ENCODE results near the gene HEYL.
A peak's percentile ranks its signal among the peaks of the same experiment; 100 is the strongest.

The HEYL gene

GRCh38 chr1:39679821-39680220 lies 40.4 kb upstream of the HEYL start:
- Histone ChIP-seq H3K4me2 (no peak overlapping the region), H3K27me3 (no peaks in the 10 kb centered on the region), H3K36me3 (no peaks in the 10 kb centered on the region)

GRCh38 chr1:39678889-39679288 lies 39.4 kb upstream of the HEYL start:
- no peaks in the 10 kb centered on the region for H4K20me1 ChIP-seq
- no peak overlapping the region for H3K4me3 ChIP-seq
- H3K4me1 ChIP-seq, result peaks cover 7% of the 10 kb centered on the region
- no peaks in the 10 kb centered on the region for H3K27me3 ChIP-seq
- no peak overlapping the region for H3K9ac ChIP-seq
- no peak for TF ChIP-seq Cebpa-rat (IDR thresholded peaks at IDR 0.05)
- no peaks in the 10 kb centered on the region for H3K9me3 ChIP-seq
- H3K27ac ChIP-seq, result no peak overlapping the region
- no peaks in the 10 kb centered on the region for H3K36me3 ChIP-seq
- H3K4me2 ChIP-seq, result no peak overlapping the region

More at GRCh38 chr1:39679821-39680220, 40.4 kb upstream of the HEYL start:
- Histone ChIP-seq H3K9me3 (no peaks in the 10 kb centered on the region), H4K20me1 (no peaks in the 10 kb centered on the region), H3K9ac (no peak overlapping the region), H3K27ac (no peak overlapping the region), H3K4me3 (no peak overlapping the region), H3K4me1 (no peaks in the 10 kb centered on the region)
- no peak for TF ChIP-seq Cebpa-rat (IDR thresholded peaks at IDR 0.05)

- no peak overlapping the region for H3K9ac ChIP-seq
- no peaks in the 10 kb centered on the region for H3K9me3 ChIP-seq
- H3K36me3 ChIP-seq, result no peaks in the 10 kb centered on the region
- no peak for TF ChIP-seq Cebpa-rat (IDR thresholded peaks at IDR 0.05)
- H4K20me1 ChIP-seq, result no peaks in the 10 kb centered on the region
- H3K4me3 ChIP-seq, result no peak overlapping the region
- H3K4me1 ChIP-seq, result peaks cover 11% of the 10 kb centered on the region
- H3K4me2 ChIP-seq, result no peak overlapping the region
- H3K27me3 ChIP-seq, result no peaks in the 10 kb centered on the region
- H3K27ac ChIP-seq, result no peak overlapping the region
Measured at GRCh38 chr1:39677645-39678044, 38.2 kb upstream of the HEYL start.

- Histone ChIP-seq H3K4me1 (peaks cover 17% of the 10 kb centered on the region), H3K9me3 (no peaks in the 10 kb centered on the region), H3K27me3 (peaks cover 4% of the 10 kb centered on the region), H3K4me2 (no peak overlapping the region), H4K20me1 (no peaks in the 10 kb centered on the region), H3K9ac (no peak overlapping the region), H3K27ac (no peak overlapping the region), H3K4me3 (no peak overlapping the region), H3K36me3 (no peaks in the 10 kb centered on the region)
- no peak for TF ChIP-seq Cebpa-rat (IDR thresholded peaks at IDR 0.05)
Measured at GRCh38 chr1:39676948-39677548, 37.6 kb upstream of the HEYL start.

GRCh38 chr1:39675220-39675619 lies 35.8 kb upstream of the HEYL start:
- Histone ChIP-seq H3K27ac (no peak overlapping the region), H3K4me1 (peaks cover 31% of the 10 kb centered on the region), H3K36me3 (no peaks in the 10 kb centered on the region), H3K27me3 (peaks cover 22% of the 10 kb centered on the region), H3K9ac (no peak overlapping the region), H3K4me3 (no peak overlapping the region), H4K20me1 (no peaks in the 10 kb centered on the region), H3K4me2 (no peak overlapping the region), H3K9me3 (no peaks in the 10 kb centered on the region)
- no peak for TF ChIP-seq Cebpa-rat (IDR thresholded peaks at IDR 0.05)

- Histone ChIP-seq H3K27me3 (peaks cover 22% of the 10 kb centered on the region), H4K20me1 (no peaks in the 10 kb centered on the region), H3K9ac (no peak overlapping the region), H3K4me1 (peaks cover 31% of the 10 kb centered on the region), H3K27ac (no peak overlapping the region), H3K9me3 (no peaks in the 10 kb centered on the region), H3K36me3 (no peaks in the 10 kb centered on the region), H3K4me3 (no peak overlapping the region), H3K4me2 (no peak overlapping the region)
- TF ChIP-seq Cebpa-rat (IDR thresholded peaks at IDR 0.05), result no peak
Measured at GRCh38 chr1:39673215-39673614, 33.8 kb upstream of the HEYL start.

GRCh38 chr1:39672551-39672947 lies 33.1 kb upstream of the HEYL start:
- Histone ChIP-seq H3K4me1 (peaks cover 31% of the 10 kb centered on the region), H3K9ac (peak overlapping the region; percentile 78; the same call in 1 of the 2 replicates), H3K4me3 (peak overlapping the region; percentile 72), H3K4me2 (peak overlapping the region; percentile 94), H3K27ac (no peak overlapping the region), H3K36me3 (no peaks in the 10 kb centered on the region), H3K27me3 (peaks cover 22% of the 10 kb centered on the region), H4K20me1 (no peaks in the 10 kb centered on the region), H3K9me3 (no peaks in the 10 kb centered on the region)
- no peak for TF ChIP-seq Cebpa-rat (IDR thresholded peaks at IDR 0.05)

- Histone ChIP-seq H3K27me3 (peaks cover 22% of the 10 kb centered on the region), H3K27ac (peak within 1 kb of the TSS; percentile 41; the same call in 1 of the 2 replicates), H4K20me1 (no peaks in the 10 kb centered on the region), H3K36me3 (no peaks in the 10 kb centered on the region), H3K9me3 (no peaks in the 10 kb centered on the region), H3K4me2 (peak within 1 kb of the TSS; percentile 94), H3K4me3 (peak within 1 kb of the TSS; percentile 72), H3K9ac (peak within 1 kb of the TSS; percentile 78), H3K4me1 (peaks cover 31% of the 10 kb centered on the region)
- TF ChIP-seq Cebpa-rat (IDR thresholded peaks at IDR 0.05), result no peak
Measured at GRCh38 chr1:39671793-39672550, 32.5 kb upstream of the HEYL start, which contains the start of gene NT5C1A. Gene NT5C1A, minus strand, starts transcription at chr1:39672107. Its CDS starts 69 bp downstream, at chr1:39672038.

GRCh38 chr1:39671433-39671792 lies 32.0 kb upstream of the HEYL start:
- Histone ChIP-seq H3K27ac (peak overlapping the region; percentile 41; the same call in 1 of the 2 replicates), H3K4me3 (peak overlapping the region; percentile 72), H3K9me3 (no peaks in the 10 kb centered on the region), H3K4me1 (peaks cover 31% of the 10 kb centered on the region), H3K27me3 (peaks cover 22% of the 10 kb centered on the region), H3K36me3 (no peaks in the 10 kb centered on the region), H3K9ac (peak overlapping the region; percentile 78), H3K4me2 (peak overlapping the region; percentile 94), H4K20me1 (no peaks in the 10 kb centered on the region)
- no peak for TF ChIP-seq Cebpa-rat (IDR thresholded peaks at IDR 0.05)

GRCh38 chr1:39670689-39671088 lies 31.2 kb upstream of the HEYL start:
- no peaks in the 10 kb centered on the region for H4K20me1 ChIP-seq
- peak overlapping the region; percentile 94 for H3K4me2 ChIP-seq
- H3K36me3 ChIP-seq, result no peaks in the 10 kb centered on the region
- no peak overlapping the region for H3K9ac ChIP-seq
- H3K27ac ChIP-seq, result no peak overlapping the region
- H3K27me3 ChIP-seq, result peaks cover 22% of the 10 kb centered on the region
- H3K4me3 ChIP-seq, result no peak overlapping the region
- peaks cover 31% of the 10 kb centered on the region for H3K4me1 ChIP-seq
- H3K9me3 ChIP-seq, result no peaks in the 10 kb centered on the region
- no peak for TF ChIP-seq Cebpa-rat (IDR thresholded peaks at IDR 0.05)

Measured in BLaER1 (cell line).